ENCODE measurements around the gene USHBP1.

DNA sequence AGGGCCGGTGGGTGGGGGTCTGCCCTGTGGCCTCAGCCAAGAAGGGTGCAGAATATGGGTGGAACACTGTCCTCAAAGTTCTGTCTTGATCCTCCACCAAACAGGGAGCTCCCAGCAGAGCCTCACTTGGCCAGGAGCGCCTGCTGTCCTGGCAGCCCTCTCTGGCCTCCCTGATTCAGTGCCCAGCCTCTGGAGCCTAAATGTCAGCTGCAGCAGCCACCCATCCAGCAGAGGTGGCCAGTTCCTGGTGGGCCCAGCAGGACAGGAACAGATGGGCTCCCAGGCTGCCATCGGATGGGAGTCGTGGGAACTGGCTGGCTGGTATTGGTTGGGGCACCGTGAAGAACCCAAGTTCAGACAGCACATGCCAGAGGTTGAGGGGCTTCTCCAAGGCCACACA lies 51.2 kb downstream of the USHBP1 start:
- TF ChIP-seq EP300 (IDR thresholded peaks at IDR 0.05) (no peak), POLR2A (IDR thresholded peaks at IDR 0.05) (no peak)
- TF ChIP-seq, protein P1, sequence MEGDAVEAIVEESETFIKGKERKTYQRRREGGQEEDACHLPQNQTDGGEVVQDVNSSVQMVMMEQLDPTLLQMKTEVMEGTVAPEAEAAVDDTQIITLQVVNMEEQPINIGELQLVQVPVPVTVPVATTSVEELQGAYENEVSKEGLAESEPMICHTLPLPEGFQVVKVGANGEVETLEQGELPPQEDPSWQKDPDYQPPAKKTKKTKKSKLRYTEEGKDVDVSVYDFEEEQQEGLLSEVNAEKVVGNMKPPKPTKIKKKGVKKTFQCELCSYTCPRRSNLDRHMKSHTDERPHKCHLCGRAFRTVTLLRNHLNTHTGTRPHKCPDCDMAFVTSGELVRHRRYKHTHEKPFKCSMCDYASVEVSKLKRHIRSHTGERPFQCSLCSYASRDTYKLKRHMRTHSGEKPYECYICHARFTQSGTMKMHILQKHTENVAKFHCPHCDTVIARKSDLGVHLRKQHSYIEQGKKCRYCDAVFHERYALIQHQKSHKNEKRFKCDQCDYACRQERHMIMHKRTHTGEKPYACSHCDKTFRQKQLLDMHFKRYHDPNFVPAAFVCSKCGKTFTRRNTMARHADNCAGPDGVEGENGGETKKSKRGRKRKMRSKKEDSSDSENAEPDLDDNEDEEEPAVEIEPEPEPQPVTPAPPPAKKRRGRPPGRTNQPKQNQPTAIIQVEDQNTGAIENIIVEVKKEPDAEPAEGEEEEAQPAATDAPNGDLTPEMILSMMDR (IDR thresholded peaks at IDR 0.05), result no peak

All from upper lobe of left lung (tissue), 4 donors.